Measurements from ENCODE around the gene JUNB.
"Not testable (repeated sequence)": the region's sequence is repeated elsewhere in the genome, so short reads cannot be mapped to it uniquely, and the experiment has no call there.

Gene JUNB

GRCh38 chr19:12794971-12795381, 3.7 kb downstream of the JUNB start:
- TF ChIP-seq, protein P1, sequence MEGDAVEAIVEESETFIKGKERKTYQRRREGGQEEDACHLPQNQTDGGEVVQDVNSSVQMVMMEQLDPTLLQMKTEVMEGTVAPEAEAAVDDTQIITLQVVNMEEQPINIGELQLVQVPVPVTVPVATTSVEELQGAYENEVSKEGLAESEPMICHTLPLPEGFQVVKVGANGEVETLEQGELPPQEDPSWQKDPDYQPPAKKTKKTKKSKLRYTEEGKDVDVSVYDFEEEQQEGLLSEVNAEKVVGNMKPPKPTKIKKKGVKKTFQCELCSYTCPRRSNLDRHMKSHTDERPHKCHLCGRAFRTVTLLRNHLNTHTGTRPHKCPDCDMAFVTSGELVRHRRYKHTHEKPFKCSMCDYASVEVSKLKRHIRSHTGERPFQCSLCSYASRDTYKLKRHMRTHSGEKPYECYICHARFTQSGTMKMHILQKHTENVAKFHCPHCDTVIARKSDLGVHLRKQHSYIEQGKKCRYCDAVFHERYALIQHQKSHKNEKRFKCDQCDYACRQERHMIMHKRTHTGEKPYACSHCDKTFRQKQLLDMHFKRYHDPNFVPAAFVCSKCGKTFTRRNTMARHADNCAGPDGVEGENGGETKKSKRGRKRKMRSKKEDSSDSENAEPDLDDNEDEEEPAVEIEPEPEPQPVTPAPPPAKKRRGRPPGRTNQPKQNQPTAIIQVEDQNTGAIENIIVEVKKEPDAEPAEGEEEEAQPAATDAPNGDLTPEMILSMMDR (IDR thresholded peaks at IDR 0.05; ENCODE audit: low read depth, low read length): no peak
- no peak for TF ChIP-seq EZH2phosphoT487 (IDR thresholded peaks at IDR 0.05; ENCODE audit: low read depth)
- Histone ChIP-seq H3K9me3 (ENCODE audit: insufficient read depth, low read length) (no peaks in the 10 kb centered on the region), H3K4me2 (ENCODE audit: low read length) (peak overlapping the region; percentile 71), H3K9ac (ENCODE audit: low read length) (peak overlapping the region; percentile 83), H2AFZ (ENCODE audit: low read depth, low read length) (no peak overlapping the region), H3K79me2 (ENCODE audit: low read length) (peaks cover 54% of the 10 kb centered on the region), H3K36me3 (replicated peaks; ENCODE audit: low read depth, low read length) (peaks cover 24% of the 10 kb centered on the region), H3K4me1 (ENCODE audit: low read length) (peaks cover 36% of the 10 kb centered on the region), H3K27ac (ENCODE audit: low read length) (peak overlapping the region; percentile 92), H3K4me3 (ENCODE audit: low read length) (peak overlapping the region; percentile 87; the same call in 1 of the 2 replicates), H4K20me1 (ENCODE audit: insufficient read depth, low read length) (peaks cover 4% of the 10 kb centered on the region; the same call in 1 of the 2 replicates), H3K27me3 (ENCODE audit: low read depth, low read length) (no peaks in the 10 kb centered on the region)

DNA sequence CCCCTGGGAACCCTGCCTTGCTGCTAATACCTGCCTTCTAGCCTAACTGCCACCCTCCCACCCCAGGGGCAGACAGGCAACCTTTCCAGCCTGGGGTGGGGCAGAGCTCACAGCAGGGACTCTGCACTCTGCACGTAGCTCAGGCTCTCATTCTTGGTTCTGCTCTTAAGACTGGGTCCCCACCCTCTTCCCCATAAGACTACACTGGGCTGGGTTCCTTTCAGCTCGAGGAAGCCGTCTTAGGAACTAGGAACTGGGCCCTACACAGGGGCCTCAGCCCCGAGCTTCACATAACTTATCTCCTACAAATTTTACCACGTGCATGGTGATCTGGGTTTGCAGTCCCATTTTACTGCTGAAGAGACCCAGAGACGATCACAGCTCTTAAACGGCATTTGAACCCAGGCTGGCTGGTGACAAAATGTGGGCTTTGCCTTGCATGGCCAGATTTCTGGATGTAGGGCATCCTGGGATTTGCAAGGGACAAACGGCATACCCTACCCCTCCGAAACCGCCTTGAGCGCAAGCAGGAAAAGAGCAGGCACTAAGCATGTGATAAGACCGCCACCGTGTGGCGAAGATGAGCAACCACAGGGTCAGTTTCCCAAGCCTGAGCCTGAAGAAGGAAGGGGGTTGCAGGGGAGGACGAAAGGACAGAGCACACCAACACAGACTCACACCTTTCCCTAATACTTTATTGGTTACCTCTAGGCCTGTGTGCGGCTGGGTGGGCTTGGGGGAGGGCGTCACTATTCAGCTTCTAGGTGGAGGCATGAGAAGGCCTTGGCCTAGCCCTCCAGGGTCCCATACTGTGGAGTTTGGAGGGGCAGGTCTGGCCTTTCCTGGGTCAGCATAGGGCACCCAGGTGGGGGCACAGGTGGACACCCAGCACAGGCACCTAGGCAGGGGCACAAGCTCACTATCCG, 5.1 kb downstream of the JUNB start:
- peak overlapping the region; percentile 74 for H3K27ac ChIP-seq (ENCODE audit: low read length)
- H3K27me3 ChIP-seq (ENCODE audit: low read depth, low read length): no peaks in the 10 kb centered on the region
- H2AFZ ChIP-seq (ENCODE audit: low read depth, low read length): no peak overlapping the region

GRCh38 chr19:12797141-12797587, 5.9 kb downstream of the JUNB start:
- Histone ChIP-seq H3K9me3 (ENCODE audit: insufficient read depth, low read length) (no peaks in the 10 kb centered on the region), H3K4me2 (ENCODE audit: low read length) (no peak overlapping the region)
- no peak for TF ChIP-seq EZH2phosphoT487 (IDR thresholded peaks at IDR 0.05; ENCODE audit: low read depth)
- TF ChIP-seq, protein P1 (IDR thresholded peaks at IDR 0.05; ENCODE audit: low read depth, low read length): no peak

More for the DNA sequence above, 5.1 kb downstream of the JUNB start:
- peak overlapping the region; percentile 51 for H3K4me3 ChIP-seq (ENCODE audit: low read length)
- peaks cover 4% of the 10 kb centered on the region; the same call in 1 of the 2 replicates for H4K20me1 ChIP-seq (ENCODE audit: insufficient read depth, low read length)
- H3K79me2 ChIP-seq (ENCODE audit: low read length): peaks cover 58% of the 10 kb centered on the region
- peak overlapping the region; percentile 49 for H3K9ac ChIP-seq (ENCODE audit: low read length)
- peak overlapping the region; percentile 71 for H3K4me2 ChIP-seq (ENCODE audit: low read length)
- H3K4me1 ChIP-seq (ENCODE audit: low read length): peaks cover 38% of the 10 kb centered on the region
- TF ChIP-seq, protein P1 (IDR thresholded peaks at IDR 0.05; ENCODE audit: low read depth, low read length): peak; percentile 98
- TF ChIP-seq EZH2phosphoT487 (IDR thresholded peaks at IDR 0.05; ENCODE audit: low read depth): no peak
- no peaks in the 10 kb centered on the region for H3K9me3 ChIP-seq (ENCODE audit: insufficient read depth, low read length)
- H3K36me3 ChIP-seq (replicated peaks; ENCODE audit: low read depth, low read length): peaks cover 32% of the 10 kb centered on the region

DNA sequence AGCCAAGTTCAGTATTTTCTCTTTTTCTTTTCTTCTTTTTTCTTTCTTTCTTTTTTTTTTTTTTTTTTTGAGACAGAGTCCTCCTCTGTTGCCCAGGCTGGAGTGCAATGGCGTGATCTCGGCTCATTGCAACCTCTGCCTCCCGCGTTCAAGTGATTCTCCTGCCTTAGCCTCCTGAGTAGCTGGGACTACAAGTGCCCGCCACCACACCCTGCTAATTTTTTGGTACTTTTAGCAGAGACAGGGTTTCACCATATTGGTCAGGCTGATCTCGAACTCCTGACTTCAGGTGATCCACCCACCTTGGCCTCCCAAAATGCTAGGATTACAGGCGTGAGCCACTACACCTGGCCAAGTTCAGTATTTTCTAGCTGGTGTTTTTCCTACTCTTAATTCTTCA, 6.3 kb downstream of the JUNB start:
- H3K9me3 ChIP-seq (ENCODE audit: insufficient read depth, low read length); H3K27ac ChIP-seq (ENCODE audit: low read length); H3K27me3 ChIP-seq (ENCODE audit: low read depth, low read length); H2AFZ ChIP-seq (ENCODE audit: low read depth, low read length); H3K4me3 ChIP-seq (ENCODE audit: low read length); H3K4me2 ChIP-seq (ENCODE audit: low read length); H3K9ac ChIP-seq (ENCODE audit: low read length); H4K20me1 ChIP-seq (ENCODE audit: insufficient read depth, low read length): not testable (repeated sequence)
- Histone ChIP-seq H3K36me3 (replicated peaks; ENCODE audit: low read depth, low read length) (peaks cover 23% of the 10 kb centered on the region), H3K4me1 (ENCODE audit: low read length) (peaks cover 42% of the 10 kb centered on the region), H3K79me2 (ENCODE audit: low read length) (peaks cover 48% of the 10 kb centered on the region)

More at GRCh38 chr19:12797141-12797587, 5.9 kb downstream of the JUNB start:
- Histone ChIP-seq H3K9ac (ENCODE audit: low read length) (no peak overlapping the region), H3K4me3 (ENCODE audit: low read length) (no peak overlapping the region), H3K79me2 (ENCODE audit: low read length) (peaks cover 53% of the 10 kb centered on the region), H3K4me1 (ENCODE audit: low read length) (peaks cover 38% of the 10 kb centered on the region), H3K27me3 (ENCODE audit: low read depth, low read length) (no peaks in the 10 kb centered on the region), H2AFZ (ENCODE audit: low read depth, low read length) (no peak overlapping the region), H4K20me1 (ENCODE audit: insufficient read depth, low read length) (peaks cover 4% of the 10 kb centered on the region; the same call in 1 of the 2 replicates), H3K36me3 (replicated peaks; ENCODE audit: low read depth, low read length) (peaks cover 28% of the 10 kb centered on the region), H3K27ac (ENCODE audit: low read length) (no peak overlapping the region)
